Fibroblast of villous mesenchyme (primary cell): ENCODE data around the gene ADIPOR2. TPM values are rescaled to one million over a fixed set of nuclear protein-coding genes. Genes with fewer than 3 reads are reported as not detected.
A peak's percentile ranks its signal among the peaks of the same experiment; 100 is the strongest.

Experiments used
- DNase-seq: peaks from one replicate; pipeline ENCODE4 v3.0.0-alpha.2; 2010; ENCODE audit warnings: low read depth
- H3K4me3 ChIP-seq: 2 replicates; pipeline ENCODE4 v1.5.1; 2011; ENCODE audit warnings: low read depth, mild to moderate bottlenecking, low read length
- total RNA-seq: library from RNA; depleted of rRNA; stranded (reverse); fragments of >200 nt; gene quantifications from 2 replicates; pipeline ENCODE4 v1.2.3, GENCODE V29; 2012
- TF ChIP-seq, protein P1 (sequence below): IDR thresholded peaks from 2 replicates; pipeline ENCODE4 v1.5.1; 2012; ENCODE audit warnings: low read depth, mild to moderate bottlenecking, low read length; ENCODE audit not compliant: insufficient read depth

The ADIPOR2 gene
- total RNA-seq, 1 donor = 48.8 TPM

DNA sequence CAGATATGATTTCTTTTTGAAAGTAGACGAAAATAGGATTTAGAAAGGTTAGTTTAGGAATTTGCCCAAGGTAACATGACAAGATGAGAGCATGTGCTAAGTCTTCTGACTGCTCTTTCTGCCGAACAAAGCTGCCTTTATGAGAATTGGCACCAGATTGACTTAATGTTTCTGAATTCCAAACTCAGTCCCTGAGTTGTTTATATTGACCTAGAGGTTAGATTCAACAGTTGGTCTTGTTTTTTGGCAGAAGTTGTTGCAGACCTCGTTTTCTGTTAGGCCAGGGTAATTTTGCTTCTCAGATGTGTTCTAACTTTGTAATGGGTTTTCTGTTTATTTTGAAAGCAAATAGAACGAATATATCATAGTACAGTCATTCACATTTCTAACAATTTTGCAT, 68.0 kb downstream of the ADIPOR2 start:
- TF ChIP-seq, protein P1, sequence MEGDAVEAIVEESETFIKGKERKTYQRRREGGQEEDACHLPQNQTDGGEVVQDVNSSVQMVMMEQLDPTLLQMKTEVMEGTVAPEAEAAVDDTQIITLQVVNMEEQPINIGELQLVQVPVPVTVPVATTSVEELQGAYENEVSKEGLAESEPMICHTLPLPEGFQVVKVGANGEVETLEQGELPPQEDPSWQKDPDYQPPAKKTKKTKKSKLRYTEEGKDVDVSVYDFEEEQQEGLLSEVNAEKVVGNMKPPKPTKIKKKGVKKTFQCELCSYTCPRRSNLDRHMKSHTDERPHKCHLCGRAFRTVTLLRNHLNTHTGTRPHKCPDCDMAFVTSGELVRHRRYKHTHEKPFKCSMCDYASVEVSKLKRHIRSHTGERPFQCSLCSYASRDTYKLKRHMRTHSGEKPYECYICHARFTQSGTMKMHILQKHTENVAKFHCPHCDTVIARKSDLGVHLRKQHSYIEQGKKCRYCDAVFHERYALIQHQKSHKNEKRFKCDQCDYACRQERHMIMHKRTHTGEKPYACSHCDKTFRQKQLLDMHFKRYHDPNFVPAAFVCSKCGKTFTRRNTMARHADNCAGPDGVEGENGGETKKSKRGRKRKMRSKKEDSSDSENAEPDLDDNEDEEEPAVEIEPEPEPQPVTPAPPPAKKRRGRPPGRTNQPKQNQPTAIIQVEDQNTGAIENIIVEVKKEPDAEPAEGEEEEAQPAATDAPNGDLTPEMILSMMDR = no peak
- DNase-seq = peak; percentile 40
- H3K4me3 ChIP-seq = no peak overlapping the region

DNA sequence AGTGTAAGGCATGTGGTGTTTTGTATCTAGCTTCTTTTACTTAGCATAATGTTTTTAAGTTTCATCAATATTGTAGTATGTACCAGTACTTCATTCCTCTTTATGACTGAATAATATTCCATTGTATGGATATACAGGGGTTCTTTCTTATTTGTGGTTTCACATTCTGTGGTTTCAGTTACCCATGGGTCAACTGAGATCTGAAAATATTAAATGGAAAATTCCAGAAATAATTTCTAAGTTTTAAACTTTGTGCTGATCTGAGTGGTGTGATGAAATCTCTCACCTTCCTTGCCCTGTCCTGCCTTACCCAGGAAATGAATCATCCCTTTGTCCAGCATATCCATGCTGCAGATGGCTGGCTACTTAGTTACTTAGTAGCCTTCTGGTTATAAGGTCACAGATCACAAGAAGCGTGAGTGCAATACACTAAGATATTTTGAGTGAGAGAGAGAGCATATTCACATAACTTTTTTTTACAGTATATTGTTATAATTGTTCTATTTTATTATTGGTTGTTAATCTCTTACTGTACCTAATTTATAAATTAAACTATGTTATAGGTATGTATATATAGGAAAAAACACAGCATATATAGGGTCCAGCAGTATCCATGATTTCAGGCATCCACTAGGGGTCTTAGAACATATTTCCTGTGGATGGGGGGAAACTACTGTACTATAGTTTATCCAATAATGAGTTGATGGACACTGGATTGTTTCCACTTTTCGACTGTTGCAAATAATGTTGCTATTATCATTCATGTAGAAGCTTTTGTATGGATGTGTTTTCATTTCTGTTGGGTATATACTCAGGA, 69.9 kb downstream of the ADIPOR2 start:
- H3K4me3 ChIP-seq = no peak overlapping the region
- peak; percentile 83 for DNase-seq
- TF ChIP-seq, protein P1 = no peak

GRCh38 chr12:1761857-1762256, 71.0 kb downstream of the ADIPOR2 start:
- H3K4me3 ChIP-seq = no peak overlapping the region
- DNase-seq = no peak
- TF ChIP-seq, protein P1 = no peak

DNA sequence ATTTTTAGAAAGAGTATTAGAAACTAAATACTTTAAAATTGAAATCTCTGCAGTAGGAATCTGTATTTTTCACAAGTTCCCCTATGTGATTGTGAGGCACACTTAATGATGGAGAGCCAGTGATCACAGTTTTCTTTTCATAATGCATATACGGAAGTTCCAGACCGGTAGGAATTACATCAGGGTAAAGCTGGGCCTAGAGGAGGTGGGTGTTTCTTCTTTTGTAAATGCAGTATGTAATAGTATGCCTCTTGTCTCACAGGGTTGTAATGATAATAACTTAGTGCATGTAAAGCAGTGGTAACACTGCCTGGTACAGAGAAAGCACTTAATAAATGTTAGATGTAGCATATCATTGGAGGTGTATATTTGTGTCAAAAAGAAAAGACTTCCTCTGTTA, 72.3 kb downstream of the ADIPOR2 start:
- DNase-seq = no peak
- TF ChIP-seq, protein P1 = no peak
- no peak overlapping the region for H3K4me3 ChIP-seq

DNA sequence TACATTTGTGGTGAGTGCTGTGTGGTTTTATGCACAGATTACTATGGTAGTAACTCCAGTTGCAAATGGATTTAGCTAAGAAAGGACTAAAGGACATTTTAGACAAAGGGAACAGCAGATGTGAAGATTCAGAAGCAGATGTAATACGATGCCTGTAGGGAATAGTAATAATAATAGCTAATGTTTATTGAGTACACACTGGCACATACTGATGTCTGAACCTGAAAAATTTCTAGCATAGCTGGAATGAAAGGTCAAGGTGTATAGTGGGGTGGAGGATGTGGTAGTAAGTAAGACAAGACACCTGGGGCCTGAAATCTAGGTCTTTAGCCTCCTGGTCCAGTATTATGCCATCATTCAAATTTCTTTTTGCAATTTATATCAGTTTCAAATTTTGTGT, 75.2 kb downstream of the ADIPOR2 start:
- TF ChIP-seq, protein P1 = no peak
- H3K4me3 ChIP-seq = no peak overlapping the region
- no peak for DNase-seq

GRCh38 chr12:1767407-1768090, 76.7 kb downstream of the ADIPOR2 start:
- TF ChIP-seq, protein P1 = no peak
- no peak overlapping the region for H3K4me3 ChIP-seq
- DNase-seq = no peak
